Measurements from ENCODE around the gene PRDM16. TPM values are rescaled to one million over a fixed set of nuclear protein-coding genes. Genes with fewer than 3 reads are reported as not detected.

PRDM16 gene
- total and polyA plus RNA-seq, 2 of the 13 experiments (the other 11 are each of a cell fraction or from before 2014, with no cell fraction given): 0.15 to 0.81 TPM

- TF ChIP-seq RERE (CRISPR knock-in tag; IDR thresholded peaks at IDR 0.05; ENCODE audit: low read depth) (no peak), ZNF253 (CRISPR knock-in tag; IDR thresholded peaks at IDR 0.05; ENCODE audit: borderline replicate concordance) (no peak), ZBTB37 (CRISPR knock-in tag; IDR thresholded peaks at IDR 0.05) (no peak), RXRB (CRISPR knock-in tag; IDR thresholded peaks at IDR 0.05; ENCODE audit: borderline replicate concordance) (no peak), TERF1 (CRISPR knock-in tag; IDR thresholded peaks at IDR 0.05) (no peak), NFYC (CRISPR knock-in tag; IDR thresholded peaks at IDR 0.05) (no peak), MXD1 (CRISPR knock-in tag; IDR thresholded peaks at IDR 0.05) (0 out of 2 replicates have a peak, but pooled peaks have one; percentile 37), NFRKB (IDR thresholded peaks at IDR 0.05) (no peak), IRF1 (CRISPR knock-in tag; IDR thresholded peaks at IDR 0.05; ENCODE audit: low read depth) (no peak), SNRNP70 (IDR thresholded peaks at IDR 0.05; ENCODE audit: low read depth, low read length) (no peak), ZBTB20 (CRISPR knock-in tag; IDR thresholded peaks at IDR 0.05; ENCODE audit: borderline replicate concordance, low read depth) (no peak; the same call in 1 of the 2 replicates), SRSF9 (IDR thresholded peaks at IDR 0.05; ENCODE audit: borderline replicate concordance, insufficient read depth, low read depth, low read length, poor library complexity, severe bottlenecking) (no peak), ZNF691 (CRISPR knock-in tag; IDR thresholded peaks at IDR 0.05; ENCODE audit: borderline replicate concordance, low read depth) (no peak), RAD21 (CRISPR knock-in tag; IDR thresholded peaks at IDR 0.05) (peak; percentile 24; the same call in 1 of the 2 replicates), ZNF670 (CRISPR knock-in tag; IDR thresholded peaks at IDR 0.05; ENCODE audit: borderline replicate concordance) (no peak), PCBP2 (optimal IDR thresholded peaks at IDR 0.05; ENCODE audit: low read depth, low read length, poor library complexity, severe bottlenecking) (no peak), MXD4 (CRISPR knock-in tag; IDR thresholded peaks at IDR 0.05) (no peak)
These were observed 169.8 kb downstream of the PRDM16 start (continued) for GRCh38 chr1:3238703-3239278.
